ENCODE results near the gene MAP2K2. TPM values are rescaled to one million over a fixed set of nuclear protein-coding genes. Genes with fewer than 3 reads are reported as not detected.

The MAP2K2 gene
- total RNA-seq, 2 donors from 2014 or later, result 211 to 260 TPM

- peaks cover 10% of the 10 kb centered on the region for H3K4me1 ChIP-seq
- no peak for TF ChIP-seq CTCF (IDR thresholded peaks at IDR 0.05)
- peak overlapping the region; percentile 88 to 93 for H3K9ac ChIP-seq (ENCODE audit: low read depth in 2 of 2, low read length in 2 of 2)
- no peaks in the 10 kb centered on the region for H3K9me3 ChIP-seq
- H3K4me3 ChIP-seq, result peak overlapping the region; percentile 81
- DNase-seq, result peak; percentile 54
- no peaks in the 10 kb centered on the region for H3K27me3 ChIP-seq
- H3K27ac ChIP-seq, result peak overlapping the region; percentile 96
- H3K36me3 ChIP-seq, result no peaks in the 10 kb centered on the region
- intact Hi-C loops (cut with DNase I), result no loop called here
Observed at GRCh38 chr19:4067396-4068046, 56.4 kb downstream of the MAP2K2 start.

- no peak for TF ChIP-seq CTCF (IDR thresholded peaks at IDR 0.05)
- peak; percentile 88 for DNase-seq
- Histone ChIP-seq H3K27me3 (no peaks in the 10 kb centered on the region), H3K36me3 (no peaks in the 10 kb centered on the region), H3K4me1 (peaks cover 17% of the 10 kb centered on the region), H3K9ac (ENCODE audit: low read depth in 2 of 2, low read length in 2 of 2) (peak within 1 kb of the TSS; percentile 93 to 95), H3K27ac (peak within 1 kb of the TSS; percentile 96), H3K9me3 (no peaks in the 10 kb centered on the region), H3K4me3 (peak within 1 kb of the TSS; percentile 81)
- intact Hi-C loops (cut with DNase I), result no loop called here
Observed at GRCh38 chr19:4066682-4067395, 57.1 kb downstream of the MAP2K2 start, which contains the start of gene ZBTB7A. ZBTB7A (minus strand) TSS chr19:4066899; CDS start chr19:4055232, 11,667 bp downstream.

GRCh38 chr19:4066176-4066606 lies 57.7 kb downstream of the MAP2K2 start:
- H3K9ac ChIP-seq (ENCODE audit: low read depth in 2 of 2, low read length in 2 of 2), result peak overlapping the region; percentile 77 to 95
- H3K9me3 ChIP-seq, result no peaks in the 10 kb centered on the region
- no peaks in the 10 kb centered on the region for H3K27me3 ChIP-seq
- H3K36me3 ChIP-seq, result no peaks in the 10 kb centered on the region
- H3K4me3 ChIP-seq, result peak overlapping the region; percentile 81
- no peak for TF ChIP-seq CTCF (IDR thresholded peaks at IDR 0.05)
- peaks cover 23% of the 10 kb centered on the region for H3K4me1 ChIP-seq
- intact Hi-C loops (cut with DNase I), result no loop called here
- H3K27ac ChIP-seq, result peak overlapping the region; percentile 96
- peak; percentile 71 for DNase-seq

GRCh38 chr19:4065430-4066175 lies 58.3 kb downstream of the MAP2K2 start:
- intact Hi-C loops (cut with DNase I), result no loop called here
- no peaks in the 10 kb centered on the region for H3K36me3 ChIP-seq
- no peaks in the 10 kb centered on the region for H3K9me3 ChIP-seq
- peak overlapping the region; percentile 96 for H3K27ac ChIP-seq
- H3K4me3 ChIP-seq, result peak overlapping the region; percentile 81
- peaks cover 29% of the 10 kb centered on the region for H3K4me1 ChIP-seq
- no peaks in the 10 kb centered on the region for H3K27me3 ChIP-seq
- TF ChIP-seq CTCF (IDR thresholded peaks at IDR 0.05), result no peak
- DNase-seq, result peak; percentile 94
- peak overlapping the region in 1 of 2 donors; percentile 95 for H3K9ac ChIP-seq (ENCODE audit: low read depth in 2 of 2, low read length in 2 of 2)

- intact Hi-C loops (cut with DNase I), result no loop called here
- peak overlapping the region; percentile 72 for H3K4me3 ChIP-seq
- H3K36me3 ChIP-seq, result no peaks in the 10 kb centered on the region
- TF ChIP-seq CTCF (IDR thresholded peaks at IDR 0.05), result no peak
- peak; percentile 61 for DNase-seq
- H3K9ac ChIP-seq (ENCODE audit: low read depth in 2 of 2, low read length in 2 of 2), result peak overlapping the region; percentile 95 to 99
- peaks cover 36% of the 10 kb centered on the region for H3K4me1 ChIP-seq
- no peaks in the 10 kb centered on the region for H3K9me3 ChIP-seq
- no peaks in the 10 kb centered on the region for H3K27me3 ChIP-seq
- H3K27ac ChIP-seq, result peak overlapping the region; percentile 99
Observed at GRCh38 chr19:4064496-4065260, 59.2 kb downstream of the MAP2K2 start.
